Stimulated activated naive CD4-positive, alpha-beta T cell (primary cell): ENCODE data around the gene RPS6KA2.
"Not testable (repeated sequence)": the region's sequence is repeated elsewhere in the genome, so short reads cannot be mapped to it uniquely, and the experiment has no call there.

Experiments
- DNase-seq, 6 experiments: peaks; one replicate each; lab custom pipeline; 2025; lab: John Stamatoyannopoulos, UW

Gene RPS6KA2

DNA sequence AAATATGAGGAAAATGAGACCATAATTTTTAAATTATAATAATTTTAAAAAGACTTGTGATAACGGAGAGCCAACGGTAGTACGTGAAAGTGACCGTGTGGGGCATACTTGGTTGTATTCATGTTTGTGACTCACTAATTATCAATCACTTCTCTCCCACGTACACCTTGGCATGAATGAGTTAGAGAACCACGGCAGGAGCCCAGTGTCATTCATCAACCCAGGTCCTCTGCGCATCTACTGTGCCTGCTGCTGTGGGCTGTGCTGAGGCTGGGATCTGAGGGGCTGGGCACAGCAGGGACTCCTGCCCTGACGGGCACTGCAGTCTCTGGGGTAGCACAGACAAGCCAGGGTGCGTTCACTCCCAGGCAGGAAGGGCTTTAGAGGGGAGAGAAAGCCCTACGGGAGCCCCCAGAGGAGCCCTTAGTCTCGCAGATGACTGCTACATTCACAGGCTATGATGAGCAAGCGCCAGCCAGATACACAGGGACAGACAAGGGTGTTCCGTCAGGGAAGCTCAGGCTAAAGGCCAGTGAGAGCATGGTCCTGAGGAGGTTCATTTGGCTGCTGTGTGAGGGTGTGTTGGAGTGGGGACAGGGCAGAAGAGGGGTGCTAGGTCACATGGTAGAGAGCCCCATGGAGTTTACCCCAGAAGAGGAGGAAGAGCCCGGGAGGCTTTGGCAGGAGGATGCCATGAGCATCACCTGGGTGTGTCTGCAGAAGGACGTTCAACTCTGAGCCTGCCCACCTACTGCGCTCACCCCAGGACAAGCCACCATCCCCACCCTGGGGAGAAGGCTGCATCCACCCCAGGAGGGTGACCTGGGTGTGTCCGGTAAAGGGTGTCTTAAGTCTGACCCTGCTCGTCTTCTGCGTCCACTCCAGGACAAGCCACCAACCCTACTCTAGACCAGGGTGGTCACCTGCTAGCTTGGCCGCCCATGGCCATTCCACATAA lies 8.2 kb upstream of the RPS6KA2 start:
- DNase-seq = no peak

DNA sequence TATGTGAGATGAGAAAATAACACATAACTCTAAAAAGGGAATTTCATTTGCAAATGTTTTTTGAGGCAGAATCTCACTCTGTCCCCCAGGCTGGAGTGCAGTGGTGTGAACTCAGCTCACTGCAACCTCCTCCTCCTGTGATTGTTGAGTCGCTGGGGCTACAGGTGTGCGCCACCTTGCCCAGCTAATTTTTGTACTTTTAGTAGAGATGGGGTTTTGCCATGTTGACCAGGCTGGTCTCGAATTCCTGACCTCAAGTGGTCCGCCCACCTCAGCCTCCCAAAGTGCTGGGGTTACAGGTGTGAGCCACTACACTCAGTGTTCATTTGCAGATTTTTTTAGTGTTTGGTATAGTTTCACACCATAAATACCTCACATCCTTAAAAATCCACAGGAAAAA lies 7.5 kb upstream of the RPS6KA2 start:
- DNase-seq = not testable (repeated sequence)

DNA sequence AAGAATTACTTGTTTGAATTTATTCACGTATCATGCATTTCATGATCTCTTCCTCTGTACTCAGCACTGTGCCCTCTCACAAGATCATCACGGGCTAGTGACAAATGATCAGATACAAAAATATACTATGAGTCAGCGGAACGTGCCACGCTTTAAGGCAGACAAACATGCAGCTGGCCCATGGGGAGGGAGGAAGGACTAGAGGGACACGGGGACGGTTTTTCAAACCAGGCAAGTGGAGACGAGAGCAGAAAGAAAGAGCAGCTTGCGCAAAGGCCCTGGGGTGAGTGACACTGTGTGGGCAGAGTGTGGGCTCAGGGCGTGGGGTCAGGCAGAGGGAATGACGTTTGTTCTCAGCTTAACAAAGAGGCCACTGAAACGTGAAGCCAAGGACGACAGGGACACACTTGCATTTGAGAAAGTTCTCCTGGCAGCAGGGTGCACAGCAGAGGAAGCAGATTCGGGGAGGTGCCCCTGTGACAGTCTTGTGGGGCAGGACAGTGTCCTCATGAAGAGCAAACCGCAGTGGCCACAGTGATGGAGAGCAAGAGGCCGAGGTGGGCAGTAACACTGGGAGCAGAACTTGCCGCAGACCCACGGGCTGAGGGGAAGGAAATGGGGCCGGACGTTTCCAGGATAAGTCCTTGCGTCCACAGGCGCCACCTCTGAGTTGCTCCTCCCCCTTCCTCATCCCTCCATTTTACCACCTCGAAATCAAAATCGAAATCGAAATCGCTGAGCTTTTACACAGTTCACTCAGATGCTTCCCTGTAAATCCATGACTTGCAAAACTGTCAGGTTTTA lies 6.9 kb upstream of the RPS6KA2 start:
- DNase-seq = no peak

DNA sequence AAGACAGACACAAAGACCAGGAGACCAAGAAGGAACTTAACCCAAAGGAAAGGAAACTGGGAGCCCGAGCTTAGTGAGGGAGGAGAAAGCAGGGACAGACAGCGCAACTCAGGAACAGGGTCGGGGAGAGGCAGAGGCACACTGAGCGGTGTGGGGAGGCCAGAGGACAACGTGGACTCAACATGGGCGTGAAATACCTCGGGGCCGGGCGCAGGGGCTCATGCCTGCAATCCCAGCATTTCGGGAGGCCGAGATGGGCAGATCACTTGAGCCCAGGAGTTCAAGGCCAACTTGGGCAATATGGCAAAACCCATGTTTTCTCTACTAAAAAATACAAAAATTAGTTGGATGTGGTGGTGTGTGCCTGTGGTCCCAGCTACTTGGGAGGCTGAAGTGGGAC lies 5.7 kb upstream of the RPS6KA2 start:
- no peak for DNase-seq

DNA sequence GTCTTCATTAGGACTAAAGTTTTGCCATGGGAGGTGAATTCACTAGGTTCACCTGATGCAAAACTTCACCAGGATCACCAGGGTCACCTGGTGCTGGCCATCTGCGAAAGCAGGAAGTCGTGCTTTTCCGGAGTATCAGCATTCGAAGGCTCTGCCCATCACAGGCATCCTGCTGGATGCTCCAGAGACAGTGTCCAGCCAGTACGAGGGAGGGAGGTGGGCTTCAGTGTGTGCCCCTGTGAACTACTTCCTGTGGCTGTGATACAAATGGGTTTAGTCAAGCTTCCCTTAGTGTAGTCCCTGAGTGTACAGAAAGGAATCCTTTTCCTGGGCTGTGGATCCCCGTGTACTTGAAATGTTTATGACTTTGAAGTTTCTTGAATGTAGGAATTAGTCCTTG lies 3.4 kb upstream of the RPS6KA2 start:
- no peak for DNase-seq

DNA sequence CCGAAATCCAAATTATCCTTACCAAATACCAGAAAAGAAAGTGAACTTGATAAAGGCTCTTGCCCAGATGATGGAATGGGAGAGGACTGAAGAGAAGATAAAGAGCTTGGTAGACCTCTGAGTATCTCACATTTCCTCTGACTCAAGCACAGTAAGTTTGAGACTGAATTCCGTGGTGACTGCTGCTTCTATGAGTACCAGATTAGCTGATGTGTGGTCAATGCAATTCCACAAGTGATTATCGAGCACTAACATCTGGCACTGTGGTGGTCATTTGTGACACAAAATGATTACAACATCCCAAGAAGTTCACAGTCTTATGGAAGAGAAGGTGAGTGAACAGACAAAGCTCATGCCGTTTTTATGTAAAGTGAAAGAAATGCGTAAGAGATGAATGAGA lies 2.6 kb upstream of the RPS6KA2 start:
- no peak for DNase-seq

DNA sequence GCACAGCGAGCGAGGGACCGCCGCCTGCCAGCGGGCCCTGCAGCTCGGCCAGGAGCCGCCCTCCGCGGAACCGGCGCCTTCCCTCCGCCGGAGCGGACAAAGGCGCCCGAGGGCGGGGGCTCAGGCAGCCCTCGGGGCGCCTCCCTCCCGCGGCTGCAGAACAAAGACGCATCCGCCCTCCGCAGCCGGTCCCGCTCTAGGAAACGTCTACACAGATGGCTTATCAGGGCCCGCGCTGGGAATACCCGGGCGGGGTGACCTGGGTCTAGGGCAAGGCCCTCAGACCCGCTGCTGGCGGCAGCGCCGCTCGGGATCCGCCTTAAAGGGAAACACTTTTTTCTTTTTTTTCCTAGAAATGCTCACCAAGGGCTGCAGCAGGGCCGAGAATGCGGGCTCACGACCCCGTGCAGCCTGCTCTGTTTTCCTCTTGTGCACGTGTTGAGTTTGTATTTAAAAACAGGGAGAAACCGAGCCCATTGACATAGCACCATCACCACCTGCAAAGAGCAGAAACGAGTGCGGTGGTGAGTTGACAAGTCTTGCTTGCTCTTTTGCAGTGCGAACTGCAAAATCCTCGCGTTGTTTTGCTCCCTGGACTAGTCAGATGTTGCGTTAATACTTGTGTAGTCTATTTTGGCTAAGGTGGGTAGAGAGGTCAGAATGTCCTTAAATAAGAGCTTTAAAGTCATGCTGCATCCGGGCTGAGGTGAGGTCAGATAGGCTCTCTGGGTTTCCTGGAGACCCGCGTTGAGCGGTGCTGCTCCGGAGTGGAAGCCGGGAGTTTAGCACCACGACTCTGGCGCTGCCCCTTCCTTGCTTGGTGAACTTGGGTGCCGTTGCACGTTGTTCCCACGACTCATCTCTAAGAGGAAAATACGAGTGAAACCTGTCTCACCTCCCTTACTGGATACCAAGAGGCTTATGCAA lies 1.1 kb upstream of the RPS6KA2 start:
- DNase-seq = peak in 4 of 6 experiments; percentile 56 to 73 (median 64)

DNA sequence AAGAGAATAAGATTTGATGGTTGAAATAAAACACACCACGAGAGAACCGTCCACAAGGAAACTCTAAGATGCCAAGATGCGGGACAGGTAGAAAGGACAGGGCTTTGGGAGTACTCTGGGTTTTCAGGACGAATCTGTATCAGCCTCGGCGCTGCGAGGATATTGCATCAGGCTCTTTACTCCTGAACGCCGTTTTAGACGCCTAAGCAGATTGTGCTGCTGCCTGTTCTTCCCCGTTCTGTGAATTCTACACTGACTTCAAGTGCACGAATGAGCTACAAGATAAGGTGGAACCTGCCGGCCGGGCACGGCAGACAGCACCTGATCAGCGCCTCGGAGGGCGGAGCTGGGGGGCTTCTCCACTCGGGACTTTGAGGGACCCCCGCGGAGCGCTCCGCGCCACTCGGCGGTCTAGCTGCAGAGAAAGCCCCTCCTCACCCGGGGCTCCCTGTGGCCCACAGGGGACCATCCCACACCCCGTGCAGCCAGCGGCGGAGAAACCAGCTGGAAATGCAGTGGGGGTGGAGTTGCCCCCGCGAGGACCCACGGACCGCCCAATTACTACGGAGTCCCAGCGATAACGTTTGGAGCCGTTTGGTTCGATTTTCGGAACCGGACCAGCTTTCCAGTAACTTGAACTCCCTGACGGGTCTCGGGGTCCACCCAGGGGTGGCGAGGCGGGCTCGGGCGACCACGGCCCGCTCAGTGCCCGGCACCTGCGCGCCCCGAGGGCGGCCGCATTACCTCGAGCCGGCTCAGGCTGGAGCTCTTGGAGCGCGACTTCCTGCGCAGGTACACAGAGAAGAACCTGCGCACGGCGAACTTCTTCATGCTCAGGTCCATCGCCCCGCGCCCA lies 646 bp downstream of the RPS6KA2 start:
- DNase-seq = peak in 5 of 6 experiments; percentile 6 to 61 (median 44)

DNA sequence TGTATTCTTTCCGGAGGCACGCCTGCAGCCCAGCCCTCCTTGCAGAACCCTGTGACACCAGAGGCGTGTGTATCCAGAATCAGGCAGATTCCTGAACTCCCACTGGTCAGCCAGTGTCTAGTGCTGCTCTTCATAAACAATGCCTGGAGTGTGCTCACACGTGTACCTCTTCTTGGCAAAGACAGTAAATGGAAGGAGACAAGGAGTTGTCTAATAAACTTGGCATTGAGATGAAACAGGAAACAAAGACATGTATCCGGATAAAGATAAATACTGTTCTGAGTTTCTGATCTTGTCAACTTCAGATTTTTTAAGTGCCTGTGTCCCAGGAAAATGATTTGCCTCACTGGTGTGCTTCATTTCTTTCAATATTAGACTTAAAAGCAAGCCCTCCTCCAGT lies 1.7 kb downstream of the RPS6KA2 start:
- peak in 1 of 6 experiments; percentile 4 for DNase-seq

DNA sequence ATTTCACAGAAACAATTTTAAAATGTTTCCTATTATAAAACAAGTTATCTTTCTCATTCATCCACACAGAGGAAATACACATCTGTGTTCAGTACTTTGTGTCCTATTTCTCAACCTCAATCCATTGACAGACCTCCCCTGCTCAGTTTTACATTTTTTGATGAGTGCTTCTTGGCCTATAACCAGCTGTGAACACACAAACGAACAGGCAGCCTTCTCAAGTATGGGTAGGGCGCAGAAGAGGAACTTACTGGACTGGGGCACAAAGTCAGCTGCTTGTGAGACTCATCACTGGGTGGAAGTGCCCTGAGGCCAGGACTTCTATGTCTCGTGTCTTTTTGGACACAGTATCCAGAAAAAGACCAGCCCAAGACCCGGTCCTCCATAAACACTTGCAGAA lies 2.8 kb downstream of the RPS6KA2 start:
- no peak for DNase-seq

DNA sequence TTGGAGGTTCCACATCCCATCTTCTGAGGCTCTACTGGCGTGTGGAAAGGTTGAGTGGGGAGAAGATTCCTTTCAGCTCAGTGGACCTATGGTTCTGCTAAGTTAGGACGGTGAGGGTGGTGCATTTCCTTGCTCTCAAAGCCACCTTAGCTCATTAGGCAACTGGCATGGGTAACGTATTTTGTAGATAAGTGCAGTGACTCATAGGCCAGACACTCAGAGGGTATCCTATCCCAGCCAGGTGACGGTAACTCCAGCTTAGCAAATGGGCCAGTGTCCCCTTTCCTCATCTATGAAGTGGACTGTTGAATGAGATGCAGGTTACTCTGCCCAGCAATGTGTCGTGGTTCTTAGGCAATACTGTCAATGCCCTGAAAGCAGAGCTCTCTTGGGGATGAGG lies 3.7 kb downstream of the RPS6KA2 start:
- no peak for DNase-seq

DNA sequence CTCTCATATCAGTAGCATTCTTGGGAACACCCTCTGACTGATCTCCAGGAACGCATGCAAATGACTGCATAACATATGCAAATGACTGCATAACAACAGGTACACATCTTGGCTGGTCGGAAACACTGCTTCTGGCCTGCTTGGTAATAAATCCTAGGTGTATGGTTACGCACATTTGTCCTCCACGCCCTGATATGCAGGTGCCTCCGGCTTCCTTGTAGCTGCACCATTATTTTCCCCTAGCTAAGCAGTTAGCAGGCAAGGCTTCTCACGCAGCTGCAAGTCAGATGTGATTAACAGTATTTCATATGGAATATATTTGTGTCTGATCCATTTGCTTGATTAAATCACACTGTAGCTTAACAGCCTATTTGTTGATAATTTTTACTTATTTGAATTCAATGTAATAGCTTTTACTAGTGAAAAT lies 5.9 kb downstream of the RPS6KA2 start:
- DNase-seq = no peak

DNA sequence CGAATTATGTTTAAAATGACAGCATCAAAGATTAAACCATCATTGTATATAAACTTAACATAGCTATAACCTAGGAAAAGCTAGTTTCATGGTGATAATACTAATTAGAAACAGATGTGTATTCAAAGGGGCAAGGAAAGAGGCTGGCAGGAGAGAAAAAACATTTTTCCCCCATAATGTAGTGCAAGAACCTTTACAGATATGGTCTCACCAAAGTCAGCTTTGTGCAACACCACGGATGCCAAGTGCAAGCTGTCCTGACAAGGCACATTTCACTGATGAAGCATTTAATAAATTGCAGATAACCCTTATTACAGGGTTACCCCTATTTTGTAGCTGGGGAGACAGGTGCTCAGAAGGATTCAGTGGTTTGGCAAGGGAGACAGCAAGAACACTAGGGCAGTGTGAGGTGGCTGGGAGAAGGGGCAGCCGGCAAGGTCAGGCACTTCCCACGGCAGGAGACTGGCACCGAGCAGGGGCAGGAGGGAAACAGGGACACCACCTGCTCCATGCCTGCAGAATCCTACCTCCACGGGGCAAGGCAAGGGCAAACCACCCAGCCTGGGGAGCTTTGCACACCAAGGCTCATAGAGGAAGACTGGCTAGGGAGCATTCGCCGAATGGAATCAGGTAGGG lies 6.5 kb downstream of the RPS6KA2 start:
- no peak for DNase-seq

DNA sequence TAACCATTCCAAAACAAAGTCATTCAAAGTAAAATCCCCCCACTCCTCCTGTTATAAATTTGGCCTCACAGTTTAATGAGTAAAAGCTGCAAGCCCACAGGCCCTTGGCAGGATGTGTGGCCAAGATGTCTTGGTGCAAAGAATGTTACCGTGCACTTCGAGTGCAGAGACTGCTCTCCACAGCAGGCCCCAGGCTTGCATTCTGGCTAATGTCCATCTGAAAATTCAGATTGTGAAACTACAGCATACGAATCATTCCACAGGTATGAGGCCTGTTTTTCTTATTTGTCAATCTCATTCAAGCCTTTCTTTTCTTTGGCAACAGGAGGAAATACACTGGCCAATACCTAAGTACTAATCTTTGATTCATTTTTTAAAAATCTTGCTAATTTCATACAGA lies 7.1 kb downstream of the RPS6KA2 start:
- DNase-seq = no peak

DNA sequence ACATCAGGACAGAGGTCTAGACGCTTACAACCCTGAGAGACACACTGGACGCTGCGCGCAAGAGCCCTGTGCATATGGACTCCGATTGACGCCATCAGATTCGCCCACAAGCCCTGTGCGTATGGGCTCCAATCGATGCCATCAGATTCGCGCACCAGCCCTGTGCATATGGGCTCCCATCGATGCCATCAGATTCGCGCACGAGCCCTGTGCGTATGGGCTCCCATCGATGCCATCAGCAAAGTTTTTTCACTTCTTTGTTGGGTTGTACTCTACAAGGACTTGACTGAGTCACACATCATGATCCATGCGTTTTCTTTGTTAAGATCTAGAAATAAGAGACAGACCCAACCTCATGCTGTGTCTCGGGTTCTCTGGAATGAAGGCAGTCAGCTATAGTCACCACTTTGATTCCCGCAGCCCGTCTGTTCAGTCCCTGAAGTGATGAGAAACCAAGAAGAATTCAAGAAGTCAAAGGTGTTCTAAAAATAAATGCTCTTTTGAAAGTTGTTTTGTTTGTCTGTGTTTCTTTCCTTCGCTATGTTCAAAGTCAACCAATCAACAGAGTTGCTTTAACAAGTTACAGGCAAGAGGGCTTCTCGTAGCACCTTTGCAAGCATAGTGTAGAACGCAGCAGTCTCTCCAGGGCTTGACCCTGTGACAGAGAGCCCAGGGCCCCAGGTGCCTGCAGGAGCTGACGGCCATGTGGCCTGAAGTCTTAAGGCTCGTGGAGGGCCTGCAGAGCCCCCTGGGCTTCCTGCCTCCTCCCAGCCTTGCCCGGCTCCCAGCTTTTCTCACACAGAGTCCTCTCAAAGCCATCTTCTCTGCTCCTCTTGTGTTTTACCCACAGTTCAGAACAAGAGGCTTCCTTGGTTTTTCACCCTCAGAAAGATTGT lies 7.9 kb downstream of the RPS6KA2 start:
- no peak for DNase-seq

DNA sequence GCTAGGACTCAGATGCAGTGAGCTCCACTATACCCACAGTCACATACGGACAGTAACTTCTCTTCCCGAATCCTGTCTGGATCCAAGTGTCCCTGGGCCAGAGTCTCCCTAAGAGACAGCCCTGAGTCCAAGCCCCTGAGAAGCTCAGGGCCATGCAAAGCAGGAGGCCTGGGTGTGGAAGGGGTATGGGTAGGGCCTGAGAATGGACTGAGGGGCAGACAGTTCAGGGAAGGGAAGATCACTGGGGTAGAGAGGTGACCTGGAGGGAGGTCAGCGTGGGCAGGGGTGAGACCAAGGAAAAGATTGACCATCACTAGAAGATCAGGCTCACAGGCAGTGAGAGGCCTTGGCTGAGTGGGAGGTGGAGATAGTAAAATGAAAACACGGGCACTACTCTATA lies 8.8 kb downstream of the RPS6KA2 start:
- no peak for DNase-seq

DNA sequence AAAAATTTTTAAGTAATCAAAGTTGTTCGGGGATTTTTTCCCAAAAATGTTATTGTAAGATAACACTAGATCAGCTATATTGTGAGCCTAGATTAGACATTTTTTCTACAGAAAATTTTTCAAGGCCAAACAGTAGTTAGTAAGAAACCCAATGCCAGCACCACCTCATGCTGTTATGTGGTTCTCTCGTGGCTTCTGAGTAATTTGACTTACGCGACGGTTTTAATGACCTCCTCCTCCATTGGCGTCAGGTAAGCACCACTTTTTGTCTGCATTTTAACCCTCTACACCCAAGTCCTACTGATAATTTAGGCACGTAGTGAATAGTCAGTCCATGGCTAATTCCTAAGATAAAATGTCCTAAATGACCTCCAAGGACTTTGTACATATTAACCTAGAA lies 9.7 kb downstream of the RPS6KA2 start:
- no peak for DNase-seq

DNA sequence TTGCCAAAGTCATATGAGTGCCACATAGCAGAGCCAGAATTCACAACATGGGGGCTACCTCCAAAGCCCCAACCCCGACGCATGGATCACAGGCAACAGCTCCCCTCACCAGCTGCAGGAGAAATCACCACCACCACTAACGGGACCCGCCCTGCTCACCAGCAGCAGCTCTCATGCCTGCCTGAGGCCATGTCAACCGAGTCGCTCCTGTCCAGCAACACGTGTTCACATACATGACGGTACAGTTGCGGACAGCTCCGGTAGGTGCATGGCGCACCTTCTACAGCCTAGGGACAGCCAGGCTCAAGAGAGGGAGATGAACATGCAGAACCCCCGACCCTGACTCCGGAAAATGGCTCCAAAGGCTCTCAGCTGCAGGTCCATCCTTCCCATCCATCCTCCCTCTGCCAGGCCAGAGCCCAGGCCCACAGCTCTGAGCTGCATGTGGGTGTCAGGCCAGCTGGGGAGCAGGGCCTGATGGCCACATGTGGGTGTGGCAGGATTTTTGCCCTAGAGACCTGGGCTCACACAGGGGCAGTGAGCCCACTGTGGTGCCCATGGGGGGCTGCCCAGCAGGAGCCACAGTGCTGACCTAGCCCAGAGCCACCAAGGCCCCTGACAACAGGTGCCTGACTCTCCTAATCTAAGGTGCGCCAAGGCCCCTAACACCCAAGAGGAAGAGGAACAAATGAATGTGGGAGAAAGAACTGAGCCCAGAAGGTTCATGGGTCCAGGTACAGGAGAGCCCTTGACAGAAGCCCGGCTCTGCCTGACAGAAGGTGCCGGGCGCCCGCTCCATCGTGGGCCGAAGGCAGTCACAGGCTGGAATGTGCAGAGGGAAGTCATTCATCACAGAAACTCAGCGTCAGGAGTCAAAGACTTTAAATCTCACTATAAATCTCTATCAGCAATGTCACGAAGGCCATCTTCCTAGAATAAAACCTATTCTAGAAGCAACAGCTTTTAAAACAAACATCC lies 10.5 kb downstream of the RPS6KA2 start:
- no peak for DNase-seq
